Keratinocyte (primary cell): ENCODE results near the gene PRR33. TPM values are rescaled to one million over a fixed set of nuclear protein-coding genes. Genes with fewer than 3 reads are reported as not detected.

Experiments used
- DNase-seq: peaks from one replicate; pipeline ENCODE4 v3.0.0-alpha.2; 2011; ENCODE audit warnings: low read depth, missing footprints, low spot score
- FAIRE-seq: peaks from 2 replicates; lab custom pipeline; 2011; peaks lifted over from hg19 to GRCh38; lab: Jason Lieb, UNC
- H2AFZ ChIP-seq: 2 replicates; pipeline ENCODE4 v1.6.0; 2012; ENCODE audit warnings: low read length, control low read depth, inconsistent platforms; ENCODE audit not compliant: control insufficient read depth
- H3K27ac ChIP-seq: 2 replicates; pipeline ENCODE4 v1.5.1; 2011; ENCODE audit warnings: low read length; ENCODE audit not compliant: control insufficient read depth, insufficient read depth
- H3K27me3 ChIP-seq: 3 replicates; pipeline ENCODE4 v1.6.0; 2011; ENCODE audit warnings: low read length; ENCODE audit not compliant: control insufficient read depth, insufficient read depth; ENCODE audit errors: extremely low read depth
- H3K36me3 ChIP-seq, 2 experiments: 2 replicates in 1 of 2; 3 replicates in 1 of 2; pipeline ENCODE4 v1.5.1; 2011; ENCODE audit warnings: low read length in 2 of 2, mild to moderate bottlenecking in 1 of 2; ENCODE audit not compliant: control insufficient read depth in 2 of 2, insufficient read depth in 2 of 2; ENCODE audit errors: extremely low read depth in 1 of 2
- H3K4me1 ChIP-seq: 3 replicates; pipeline ENCODE4 v1.5.1; 2011; ENCODE audit warnings: low read length; ENCODE audit not compliant: control insufficient read depth, insufficient read depth; ENCODE audit errors: extremely low read depth
- H3K4me2 ChIP-seq: 3 replicates; pipeline ENCODE4 v1.6.0; 2011; ENCODE audit warnings: low read depth, low read length; ENCODE audit not compliant: control insufficient read depth, insufficient read depth; ENCODE audit errors: extremely low read depth
- H3K4me3 ChIP-seq, 3 experiments: fragments of 200-600 bp in 1 of 3; sonication (generic) in 1 of 3; 2 replicates in 2 of 3; 3 replicates in 1 of 3; pipeline ENCODE4 v1.5.1; 2011 to 2016; ENCODE audit warnings: low read length in 3 of 3, mild to moderate bottlenecking in 3 of 3, control low read depth in 2 of 3, inconsistent platforms in 1 of 3, low read depth in 1 of 3, mixed read lengths in 1 of 3, mixed run types in 1 of 3, moderate library complexity in 1 of 3; ENCODE audit not compliant: control insufficient read depth in 2 of 3, insufficient read depth in 2 of 3; ENCODE audit errors: extremely low read depth in 1 of 3
- H3K79me2 ChIP-seq: 2 replicates; pipeline ENCODE4 v1.6.0; 2012; ENCODE audit warnings: low read length; ENCODE audit not compliant: control insufficient read depth, insufficient read depth
- H3K9ac ChIP-seq: 3 replicates; pipeline ENCODE4 v1.6.0; 2011; ENCODE audit warnings: low read length; ENCODE audit not compliant: control insufficient read depth, insufficient read depth; ENCODE audit errors: extremely low read depth
- H3K9me1 ChIP-seq: 3 replicates; pipeline ENCODE4 v1.6.0; 2011; ENCODE audit warnings: low read length; ENCODE audit not compliant: control insufficient read depth, insufficient read depth; ENCODE audit errors: extremely low read depth
- H3K9me3 ChIP-seq: 2 replicates; pipeline ENCODE4 v1.5.1; 2012; ENCODE audit warnings: low read depth, low read length; ENCODE audit not compliant: control insufficient read depth
- H4K20me1 ChIP-seq: 3 replicates; pipeline ENCODE4 v1.6.0; 2011; ENCODE audit warnings: low read length; ENCODE audit not compliant: control insufficient read depth, insufficient read depth; ENCODE audit errors: extremely low read depth
- EZH2 ChIP-seq: IDR thresholded peaks from one replicate; pipeline ENCODE4 v1.6.1; 2012; ENCODE audit warnings: inconsistent platforms, mild to moderate bottlenecking, low read length, moderate library complexity
- dilution Hi-C: fragments of 300-500 bp; cut with MboI; formaldehyde crosslinking; loops from one replicate; pipeline ENCODE4 v1.7.0; 2020; ENCODE audit warnings: low sequenced_read_pairs; ENCODE audit not compliant: extremely low pct_ligation_motif_present
- polyA plus RNA-seq, 5 experiments: library from polyadenylated mRNA; depleted of rRNA in 3 of 5; stranded (reverse) in 3 of 5; stranded (forward) in 1 of 5; unstranded in 1 of 5; fragments of >200 nt; gene quantifications; 1 replicate in 1 of 5; 2 replicates in 3 of 5; 3 replicates in 1 of 5; pipeline versions ENCODE4 v1.2.1 to v1.2.3, GENCODE V29; 2011 to 2012; ENCODE audit warnings: missing spikeins in 2 of 5, low read depth in 1 of 5, low replicate concordance in 1 of 5
- TF ChIP-seq, protein P1 (sequence below), 3 experiments: IDR thresholded peaks in 1 of 3; conservative IDR thresholded peaks in 1 of 3; optimal IDR thresholded peaks in 1 of 3; 2 replicates in 2 of 3; 3 replicates in 1 of 3; pipeline versions ENCODE3 to v1.5.1; 2011; ENCODE audit warnings: low read length in 3 of 3, mild to moderate bottlenecking in 3 of 3, moderate library complexity in 2 of 3, control low read depth in 1 of 3, inconsistent platforms in 1 of 3; ENCODE audit not compliant: insufficient read depth in 2 of 3; ENCODE audit errors: extremely low read depth in 1 of 3

Gene PRR33
- polyA plus RNA-seq, 1 donor (not counting 4 experiments of a cell fraction or from before 2014, with no cell fraction given) = not detected

DNA sequence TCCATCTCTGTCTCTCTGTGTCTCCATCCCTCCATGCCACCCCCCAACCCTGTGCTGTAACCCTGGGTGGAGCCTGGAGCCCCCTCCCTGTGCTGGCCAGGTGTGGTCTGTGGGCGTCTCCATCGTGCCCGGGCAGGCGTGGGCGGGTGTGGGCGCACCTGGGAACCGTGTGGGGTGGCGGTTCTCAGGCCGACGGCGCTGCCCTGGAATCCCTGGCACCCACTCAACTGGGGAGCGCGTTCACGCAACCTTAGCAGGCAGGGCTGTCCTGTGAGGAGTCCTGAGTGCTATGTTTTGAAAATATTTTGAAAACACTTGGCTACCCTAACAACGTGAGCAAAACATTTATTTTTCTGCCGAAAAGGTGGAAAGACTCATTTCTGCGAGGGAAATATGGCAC lies 32.5 kb upstream of the PRR33 start:
- FAIRE-seq (no peak), DNase-seq (no peak)
- H3K79me2 ChIP-seq = no peaks in the 10 kb centered on the region
- peaks cover 5% of the 10 kb centered on the region for H3K4me1 ChIP-seq
- no peaks in the 10 kb centered on the region for H4K20me1 ChIP-seq
- peak overlapping the region; percentile 12 for H2AFZ ChIP-seq
- TF ChIP-seq EZH2 = no peak
- TF ChIP-seq, protein P1, sequence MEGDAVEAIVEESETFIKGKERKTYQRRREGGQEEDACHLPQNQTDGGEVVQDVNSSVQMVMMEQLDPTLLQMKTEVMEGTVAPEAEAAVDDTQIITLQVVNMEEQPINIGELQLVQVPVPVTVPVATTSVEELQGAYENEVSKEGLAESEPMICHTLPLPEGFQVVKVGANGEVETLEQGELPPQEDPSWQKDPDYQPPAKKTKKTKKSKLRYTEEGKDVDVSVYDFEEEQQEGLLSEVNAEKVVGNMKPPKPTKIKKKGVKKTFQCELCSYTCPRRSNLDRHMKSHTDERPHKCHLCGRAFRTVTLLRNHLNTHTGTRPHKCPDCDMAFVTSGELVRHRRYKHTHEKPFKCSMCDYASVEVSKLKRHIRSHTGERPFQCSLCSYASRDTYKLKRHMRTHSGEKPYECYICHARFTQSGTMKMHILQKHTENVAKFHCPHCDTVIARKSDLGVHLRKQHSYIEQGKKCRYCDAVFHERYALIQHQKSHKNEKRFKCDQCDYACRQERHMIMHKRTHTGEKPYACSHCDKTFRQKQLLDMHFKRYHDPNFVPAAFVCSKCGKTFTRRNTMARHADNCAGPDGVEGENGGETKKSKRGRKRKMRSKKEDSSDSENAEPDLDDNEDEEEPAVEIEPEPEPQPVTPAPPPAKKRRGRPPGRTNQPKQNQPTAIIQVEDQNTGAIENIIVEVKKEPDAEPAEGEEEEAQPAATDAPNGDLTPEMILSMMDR (optimal IDR thresholded peaks at IDR 0.05 in 1 of 3, IDR thresholded peaks at IDR 0.05 in 1 of 3, conservative IDR thresholded peaks at IDR 0.05 in 1 of 3; ENCODE audit: extremely low read depth in 1 of 3, insufficient read depth in 2 of 3, low read length in 3 of 3) = no peak
- no peak overlapping the region for H3K4me2 ChIP-seq
- dilution Hi-C loops = no loop called here
- no peak overlapping the region for H3K9ac ChIP-seq
- no peaks in the 10 kb centered on the region for H3K36me3 ChIP-seq
- H3K27ac ChIP-seq = no peak overlapping the region
- H3K27me3 ChIP-seq = peaks cover 7% of the 10 kb centered on the region
- no peak overlapping the region for H3K4me3 ChIP-seq
- H3K9me3 ChIP-seq = no peaks in the 10 kb centered on the region
- no peaks in the 10 kb centered on the region for H3K9me1 ChIP-seq

DNA sequence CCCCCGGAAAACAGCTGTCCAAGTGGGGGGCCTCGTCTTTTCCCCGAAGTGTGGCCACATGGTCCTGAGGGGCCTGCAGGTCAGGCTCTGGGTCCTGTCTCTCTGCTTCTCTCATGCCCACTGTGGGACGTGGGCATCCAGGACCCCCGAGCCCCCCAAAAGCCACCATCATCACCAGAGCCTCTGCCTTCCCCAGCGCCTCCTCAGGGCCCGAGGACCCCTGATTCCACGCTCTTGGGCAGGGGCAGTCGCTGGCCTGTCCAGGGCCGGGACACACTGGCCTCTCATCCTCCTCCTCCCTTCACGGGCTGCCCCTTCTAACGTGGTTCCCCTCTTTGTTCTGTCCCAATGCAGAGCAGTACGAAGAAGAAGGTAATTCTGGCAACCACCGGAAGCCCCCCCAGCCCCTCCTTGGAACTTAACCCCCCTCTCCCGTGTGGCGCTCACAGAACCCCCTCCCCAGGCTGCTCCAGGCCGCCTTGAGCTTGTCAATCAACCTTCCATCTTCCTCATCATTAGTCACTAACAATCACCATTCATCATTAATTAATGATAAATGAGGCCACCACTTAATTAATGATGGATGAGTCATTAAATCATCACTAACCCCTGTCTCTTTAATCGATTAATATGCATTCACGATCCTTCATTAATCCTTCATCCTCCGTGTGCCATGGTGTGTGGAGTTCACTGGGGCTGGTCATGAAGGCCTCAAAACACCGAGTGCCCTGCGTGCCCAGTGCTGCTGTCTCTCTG lies 31.7 kb upstream of the PRR33 start:
- TF ChIP-seq EZH2 = no peak
- TF ChIP-seq, protein P1 (optimal IDR thresholded peaks at IDR 0.05 in 1 of 3, IDR thresholded peaks at IDR 0.05 in 1 of 3, conservative IDR thresholded peaks at IDR 0.05 in 1 of 3; ENCODE audit: extremely low read depth in 1 of 3, insufficient read depth in 2 of 3, low read length in 3 of 3) = no peak
- H4K20me1 ChIP-seq = no peaks in the 10 kb centered on the region
- H3K4me1 ChIP-seq = peaks cover 5% of the 10 kb centered on the region
- H3K36me3 ChIP-seq = no peaks in the 10 kb centered on the region
- no peak overlapping the region for H3K4me2 ChIP-seq
- H3K9me3 ChIP-seq = no peaks in the 10 kb centered on the region
- H3K79me2 ChIP-seq = no peaks in the 10 kb centered on the region
- H2AFZ ChIP-seq = no peak overlapping the region
- H3K9me1 ChIP-seq = no peaks in the 10 kb centered on the region
- FAIRE-seq = no peak
- peaks cover 3% of the 10 kb centered on the region for H3K27me3 ChIP-seq
- no peak for DNase-seq
- H3K9ac ChIP-seq = no peak overlapping the region
- H3K4me3 ChIP-seq = no peak overlapping the region
- dilution Hi-C loops = no loop called here
- H3K27ac ChIP-seq = no peak overlapping the region
